Upper lobe of left lung (tissue), 6 donors: ENCODE data around the gene CNFN. TPM values are rescaled to one million over a fixed set of nuclear protein-coding genes. Genes with fewer than 3 reads are reported as not detected.
A peak's percentile ranks its signal among the peaks of the same experiment; 100 is the strongest.

Experiments
- ATAC-seq, 2 donors: fragments of 200-7000 bp; cut with Tn5 transposase; one replicate each; pipeline ENCODE4 v1.9.1; 2022; ENCODE audit warnings: mild to moderate bottlenecking in 2 of 2, moderate library complexity in 2 of 2; ENCODE audit not compliant: low FRiP score in 2 of 2
- DNase-seq, 2 donors: peaks; one replicate each; pipeline ENCODE4 v3.0.0-alpha.2; 2019 to 2020
- H3K27ac ChIP-seq, 4 donors: fragments of 200-600 bp; sonication (generic); one replicate each; pipeline ENCODE4 v1.5.1; 2016 to 2019
- H3K27me3 ChIP-seq, 4 donors: fragments of 200-600 bp; sonication (generic); one replicate each; pipeline ENCODE4 v1.5.1; 2017 to 2019
- H3K36me3 ChIP-seq, 4 donors: fragments of 200-600 bp; sonication (generic); one replicate each; pipeline ENCODE4 v1.5.1; 2016 to 2019
- H3K4me1 ChIP-seq, 4 donors: fragments of 200-600 bp; sonication (generic); one replicate each; pipeline ENCODE4 v1.5.1; 2018 to 2019
- H3K4me3 ChIP-seq, 4 donors: fragments of 200-600 bp; sonication (generic); one replicate each; pipeline ENCODE4 v1.5.1; 2017 to 2019; ENCODE audit warnings: mild to moderate bottlenecking in 2 of 4, moderate library complexity in 1 of 4
- H3K9me3 ChIP-seq, 4 donors: fragments of 200-600 bp; sonication (generic); one replicate each; pipeline ENCODE4 v1.5.1; 2018 to 2019
- CTCF ChIP-seq, 6 experiments: fragments of 450-650 bp in 4 of 6; fragments of 200-600 bp in 2 of 6; sonication (generic) in 2 of 6; IDR thresholded peaks; one replicate each; pipeline ENCODE4 v1.5.1; 2016 to 2019; ENCODE audit warnings: antibody characterized with exemption in 6 of 6
- EP300 ChIP-seq, 4 donors: sonication (generic); formaldehyde crosslinking; IDR thresholded peaks; one replicate each; pipeline ENCODE4 v1.5.1; 2017; ENCODE audit warnings: antibody characterized with exemption in 4 of 4, control low read depth in 2 of 4
- POLR2A ChIP-seq, 4 donors: fragments of 450-650 bp; IDR thresholded peaks; one replicate each; pipeline ENCODE4 v1.5.1; 2016 to 2017; ENCODE audit warnings: antibody characterized with exemption in 4 of 4, mild to moderate bottlenecking in 2 of 4
- POLR2AphosphoS5 ChIP-seq, 2 donors: sonication (generic); formaldehyde crosslinking; IDR thresholded peaks; one replicate each; pipeline ENCODE4 v1.5.1; 2017; ENCODE audit warnings: antibody characterized with exemption in 2 of 2
- WGBS, 2 donors: methylation state at CpG; one replicate each; pipeline ENCODE4 v1.1.5; 2017 to 2018; 5-methylcytosine and 5-hydroxymethylcytosine counted together
- total RNA-seq, 6 donors: library from RNA; depleted of rRNA in 4 of 6; stranded (reverse); fragments of >200 nt in 4 of 6; gene quantifications; one replicate each; pipeline versions ENCODE4 v1.1.0 to v1.2.1, GENCODE V29; 2016 to 2021
- donor health status: DM: no; HTN: no; CAD: no; lungs with moderate emphysema.
- donor health status: DM: no; HTN: yes; CAD: no; lungs with severe emphysema.

CNFN gene
- total RNA-seq, 6 donors from 2014 or later, result 0.46 to 32.5 (median 0.94) TPM; not detected in 3

DNA sequence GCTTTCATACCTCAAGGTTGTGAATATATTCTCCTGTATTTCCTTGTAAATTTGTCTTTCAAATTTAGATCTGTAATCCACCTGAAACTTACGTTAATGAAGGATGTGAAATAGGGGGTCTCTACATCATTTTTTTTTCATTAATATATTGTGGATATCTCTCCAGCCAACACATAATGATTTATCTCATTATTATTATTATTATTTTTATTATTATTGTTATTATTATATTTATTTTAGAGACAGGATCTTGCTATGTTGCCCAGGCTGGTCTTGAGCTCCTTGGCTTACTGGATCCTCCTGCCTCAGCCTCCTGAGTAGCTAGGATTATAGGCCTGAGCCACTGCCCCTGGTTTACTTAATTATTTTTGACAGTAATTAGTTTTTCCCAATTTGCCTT lies 41.4 kb upstream of the CNFN start:
- no peak overlapping the region for H3K27ac ChIP-seq
- no peak overlapping the region for H3K4me3 ChIP-seq
- ATAC-seq (no peak), DNase-seq (no peak)
- no peaks in the 10 kb centered on the region for H3K9me3 ChIP-seq
- no peaks in the 10 kb centered on the region for H3K36me3 ChIP-seq
- TF ChIP-seq POLR2AphosphoS5 (IDR thresholded peaks at IDR 0.05) (no peak), POLR2A (IDR thresholded peaks at IDR 0.05) (no peak)
- WGBS, 2 donors, result 92 to 96% methylated on average over 1 of the region's 1 CpG
- peaks cover 8 to 18% (median 15%) of the 10 kb centered on the region in 4 donors for H3K4me1 ChIP-seq
- H3K27me3 ChIP-seq, result no peaks in the 10 kb centered on the region

DNA sequence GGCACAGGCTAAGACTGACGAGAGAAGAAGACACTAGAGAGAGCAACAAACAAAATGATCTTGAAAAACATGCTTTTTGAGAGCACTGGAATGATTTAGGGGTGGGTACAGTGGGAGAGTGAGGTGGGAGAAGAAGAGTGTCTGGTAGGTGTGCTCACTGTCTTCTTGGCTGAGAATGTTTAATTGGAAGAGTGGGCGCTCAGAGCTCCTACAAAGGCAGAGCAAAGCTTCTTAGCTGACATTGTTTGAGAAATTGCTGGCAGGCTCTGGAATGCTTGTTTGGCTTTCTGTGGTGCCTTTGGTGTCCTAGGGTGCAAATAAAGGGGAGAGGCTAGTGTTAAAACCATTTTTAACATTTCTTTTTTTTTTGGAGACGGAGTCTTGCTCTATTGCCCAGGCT lies 38.6 kb upstream of the CNFN start:
- peaks cover 0 to 5% (median 0%) of the 10 kb centered on the region in 4 donors for H3K27me3 ChIP-seq
- 91 to 96% methylated on average over 3 of the region's 3 CpGs for WGBS, 2 donors
- no peaks in the 10 kb centered on the region for H3K36me3 ChIP-seq
- H3K4me3 ChIP-seq, result no peak overlapping the region
- DNase-seq, result no peak
- no peak for ATAC-seq
- no peaks in the 10 kb centered on the region for H3K9me3 ChIP-seq
- H3K27ac ChIP-seq, result no peak overlapping the region
- H3K4me1 ChIP-seq, result peaks cover 12 to 19% (median 18%) of the 10 kb centered on the region in 4 donors
- TF ChIP-seq POLR2AphosphoS5 (IDR thresholded peaks at IDR 0.05) (no peak), EP300 (IDR thresholded peaks at IDR 0.05) (no peak), POLR2A (IDR thresholded peaks at IDR 0.05) (no peak), CTCF (IDR thresholded peaks at IDR 0.05) (no peak)

DNA sequence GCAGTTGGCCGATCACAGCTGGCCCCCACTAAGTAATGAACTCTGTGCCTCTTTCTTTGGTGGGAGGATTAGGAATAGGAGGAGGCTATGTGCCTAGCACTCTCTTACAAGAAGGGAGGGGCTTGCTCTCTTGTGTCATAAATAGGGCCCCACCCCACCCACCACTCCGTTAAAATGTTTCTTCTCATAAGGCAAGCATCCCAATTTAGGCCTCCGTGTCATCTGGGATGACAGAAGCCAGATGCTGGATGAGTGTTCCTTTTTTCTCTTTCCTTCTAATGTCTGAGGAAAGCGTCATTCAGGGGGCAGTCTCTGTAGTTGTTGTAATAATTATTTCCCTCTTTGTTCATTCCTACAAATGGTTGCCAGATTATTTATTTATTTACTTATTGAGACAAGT lies 37.2 kb upstream of the CNFN start, which contains the start of gene LIPE:
TSS of gene LIPE (minus strand) at position 76 of the 400 bp plus-strand sequence. CDS start 239 bp downstream, outside the sequence.
- no peak for DNase-seq
- Histone ChIP-seq H3K4me1 (peaks cover 17 to 22% (median 20%) of the 10 kb centered on the region in 4 donors), H3K4me3 (no peak within 1 kb of the TSS), H3K27ac (no peak within 1 kb of the TSS), H3K27me3 (peaks cover 0 to 5% (median 0%) of the 10 kb centered on the region in 4 donors), H3K36me3 (no peaks in the 10 kb centered on the region), H3K9me3 (no peaks in the 10 kb centered on the region)
- TF ChIP-seq CTCF (IDR thresholded peaks at IDR 0.05) (no peak), EP300 (IDR thresholded peaks at IDR 0.05) (no peak), POLR2AphosphoS5 (IDR thresholded peaks at IDR 0.05) (no peak), POLR2A (IDR thresholded peaks at IDR 0.05) (no peak)
- 78 to 85% methylated on average over 4 of the region's 4 CpGs for WGBS, 2 donors
- no peak for ATAC-seq

DNA sequence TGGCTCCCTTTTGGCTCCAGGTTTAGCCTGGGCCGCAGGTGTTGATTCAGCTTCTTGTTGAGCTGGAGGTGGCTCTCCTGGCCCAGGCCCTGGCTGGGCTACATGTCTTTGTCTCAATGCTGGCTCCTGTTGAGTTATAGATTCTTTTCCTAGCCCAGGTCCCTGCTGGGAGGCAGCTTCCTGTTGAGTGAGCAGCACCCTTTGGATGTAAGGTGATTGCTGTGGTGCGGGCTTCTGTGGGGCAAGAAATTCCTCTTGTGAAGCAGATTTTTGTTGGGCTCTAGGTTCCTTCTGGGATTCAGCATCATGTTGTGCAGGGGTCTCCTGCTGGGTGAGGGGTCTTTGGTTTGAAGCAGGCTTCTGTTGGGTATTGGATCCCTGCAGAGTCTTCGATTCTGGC lies 36.5 kb upstream of the CNFN start:
- peaks cover 22 to 29% (median 26%) of the 10 kb centered on the region in 4 donors for H3K4me1 ChIP-seq
- no peak overlapping the region for H3K4me3 ChIP-seq
- TF ChIP-seq POLR2AphosphoS5 (IDR thresholded peaks at IDR 0.05), result no peak
- TF ChIP-seq POLR2A (IDR thresholded peaks at IDR 0.05), result peak in 1 of 4 donors; percentile 1
- TF ChIP-seq EP300 (IDR thresholded peaks at IDR 0.05), result no peak
- no peak for TF ChIP-seq CTCF (IDR thresholded peaks at IDR 0.05)
- H3K9me3 ChIP-seq, result no peaks in the 10 kb centered on the region
- H3K27ac ChIP-seq, result no peak overlapping the region
- H3K36me3 ChIP-seq, result no peaks in the 10 kb centered on the region
- DNase-seq (no peak), ATAC-seq (no peak)
- WGBS, 2 donors, result 90 to 100% methylated on average over 3 of the region's 3 CpGs
- H3K27me3 ChIP-seq, result peaks cover 0 to 5% (median 0%) of the 10 kb centered on the region in 4 donors

- WGBS, 2 donors, result 72 to 75% methylated on average over 13 of the region's 13 CpGs
- DNase-seq (peak in 1 of 2 donors; percentile 60), ATAC-seq (no peak)
- H3K4me1 ChIP-seq, result peaks cover 34 to 40% (median 37%) of the 10 kb centered on the region in 4 donors
- no peak for TF ChIP-seq EP300 (IDR thresholded peaks at IDR 0.05)
- TF ChIP-seq POLR2AphosphoS5 (IDR thresholded peaks at IDR 0.05), result no peak
- no peak for TF ChIP-seq POLR2A (IDR thresholded peaks at IDR 0.05)
- no peak for TF ChIP-seq CTCF (IDR thresholded peaks at IDR 0.05)
- no peak overlapping the region for H3K27ac ChIP-seq
- no peaks in the 10 kb centered on the region for H3K36me3 ChIP-seq
- peaks cover 0 to 5% (median 0%) of the 10 kb centered on the region in 4 donors for H3K27me3 ChIP-seq
- no peaks in the 10 kb centered on the region for H3K9me3 ChIP-seq
- H3K4me3 ChIP-seq, result no peak overlapping the region
These were observed 34.6 kb upstream of the CNFN start for GRCh38 chr19:42424712-42425131.
